Stomach (tissue), 9 donors: Measurements from ENCODE around the gene PSMC5. TPM values are rescaled to one million over a fixed set of nuclear protein-coding genes. Genes with fewer than 3 reads are reported as not detected.
A peak's percentile ranks its signal among the peaks of the same experiment; 100 is the strongest.
"Not testable (repeated sequence)": the region's sequence is repeated elsewhere in the genome, so short reads cannot be mapped to it uniquely, and the experiment has no call there.

Source experiments
- DNase-seq, 2 donors: peaks; one replicate each; pipeline versions ENCODE4 v3.0.0 to v3.0.0-alpha.2; 2013 to 2019
- H3K27ac ChIP-seq, 5 donors: fragments of 200-600 bp in 4 of 5; sonication (generic) in 4 of 5; one replicate each; pipeline ENCODE4 v1.5.1; 2013 to 2019; ENCODE audit warnings: mild to moderate bottlenecking in 1 of 5, moderate library complexity in 1 of 5
- H3K27me3 ChIP-seq, 3 donors: fragments of 200-600 bp; sonication (generic); one replicate each; pipeline ENCODE4 v1.5.1; 2017 to 2019; ENCODE audit warnings: mixed run types in 1 of 3
- H3K36me3 ChIP-seq, 4 donors: fragments of 200-600 bp; sonication (generic); 1 replicate in 3 of 4; 2 replicates in 1 of 4; pipeline ENCODE4 v1.5.1; 2016 to 2019
- H3K4me1 ChIP-seq, 4 donors: fragments of 200-600 bp; sonication (generic); one replicate each; pipeline ENCODE4 v1.5.1; 2016 to 2019
- H3K4me3 ChIP-seq, 4 donors: fragments of 200-600 bp; sonication (generic) in 3 of 4; one replicate each; pipeline ENCODE4 v1.5.1; 2016 to 2019; ENCODE audit warnings: mild to moderate bottlenecking in 1 of 4
- H3K9me3 ChIP-seq, 4 donors: fragments of 200-600 bp; sonication (generic); one replicate each; pipeline ENCODE4 v1.5.1; 2016 to 2019
- CTCF ChIP-seq, 7 experiments: fragments of 450-650 bp in 4 of 7; fragments of 200-600 bp in 3 of 7; sonication (generic) in 3 of 7; IDR thresholded peaks; one replicate each; pipeline ENCODE4 v1.5.1; 2016 to 2019; ENCODE audit warnings: antibody characterized with exemption in 7 of 7, control low read depth in 2 of 7, mild to moderate bottlenecking in 1 of 7
- EP300 ChIP-seq: sonication (generic); formaldehyde crosslinking; IDR thresholded peaks from one replicate; pipeline ENCODE4 v1.6.1; 2017; ENCODE audit warnings: antibody characterized with exemption
- POLR2A ChIP-seq, 4 donors: fragments of 450-650 bp; IDR thresholded peaks; one replicate each; pipeline ENCODE4 v1.6.1; 2016; ENCODE audit warnings: antibody characterized with exemption in 4 of 4, control low read depth in 2 of 4, mild to moderate bottlenecking in 1 of 4, moderate library complexity in 1 of 4
- POLR2AphosphoS5 ChIP-seq, 3 donors: sonication (generic); formaldehyde crosslinking; IDR thresholded peaks; one replicate each; pipeline ENCODE4 v1.6.1; 2016; ENCODE audit warnings: antibody characterized with exemption in 3 of 3
- WGBS, 5 donors: extraction: QIAGEN DNeasy Blood & Tissue Kit in 3 of 5; methylation state at CpG; one replicate each; pipeline versions ENCODE4 v1.1.5 to v1.1.7; 2013 to 2018; 5-methylcytosine and 5-hydroxymethylcytosine counted together
- intact Hi-C: fragments of 100-400 bp; cut with DNase I; formaldehyde crosslinking; loops from one replicate; pipeline ENCODE4 v1.15.1; 2023; ENCODE audit warnings: low total_unique reads
- polyA plus RNA-seq, 3 donors: library from polyadenylated mRNA; stranded (reverse); fragments of 200-250 nt; gene quantifications; one replicate each; pipeline ENCODE4 v1.2.3, GENCODE V29; 2013
- total RNA-seq, 5 donors: library from RNA; depleted of rRNA; stranded (reverse); fragments of >200 nt; gene quantifications; one replicate each; pipeline versions ENCODE4 v1.1.0 to v1.2.3, GENCODE V29; 2014 to 2016
- donor health status: healthy with polysubstance abuse.
- donor health status: Bipolar disorder and iron deficiency.
- donor health status: healthy.

PSMC5 gene
- total and polyA plus RNA-seq, 8 donors, result 19.2 to 211 (median 118) TPM

- no peak for DNase-seq
These were observed 53.5 kb downstream of the PSMC5 start for GRCh38 chr17:63880706-63881105.

GRCh38 chr17:63881337-63881736, 54.1 kb downstream of the PSMC5 start:
- intact Hi-C loops, H3K36me3 ChIP-seq, H3K27ac ChIP-seq, H3K27me3 ChIP-seq, H3K9me3 ChIP-seq, H3K4me3 ChIP-seq, H3K4me1 ChIP-seq: not testable (repeated sequence)
- 44 to 59% (median 57%) methylated on average over 11 of the region's 11 CpGs for WGBS, 5 donors
- DNase-seq, result peak in 1 of 2 donors; percentile 21

More at GRCh38 chr17:63880706-63881105, 53.5 kb downstream of the PSMC5 start:
- TF ChIP-seq CTCF (IDR thresholded peaks at IDR 0.05), result no peak
- no peak for TF ChIP-seq POLR2A (IDR thresholded peaks at IDR 0.05)
- no peak for TF ChIP-seq POLR2AphosphoS5 (IDR thresholded peaks at IDR 0.05)
- TF ChIP-seq EP300, result no peak
- H3K9me3 ChIP-seq, result no peaks in the 10 kb centered on the region
- 69 to 85% (median 84%) methylated on average over 9 to 12 of the region's 12 CpGs for WGBS, 5 donors
- no peak overlapping the region for H3K4me3 ChIP-seq
- H3K36me3 ChIP-seq, result no peaks in the 10 kb centered on the region
- intact Hi-C loops, result no loop called here
- no peak overlapping the region for H3K27ac ChIP-seq
- H3K27me3 ChIP-seq, result peaks cover 0 to 8% (median 0%) of the 10 kb centered on the region in 3 donors
- H3K4me1 ChIP-seq, result no peaks in the 10 kb centered on the region

Other genes with a start within 250 kb of the PSMC5 start
- gene TACO1, start 226.5 kb upstream of the PSMC5 start, total RNA-seq, result 10 to 100 TPM in 3 of 5 donors, 1 to 10 TPM in 2; 7.0 to 26.6 (median 10.4) TPM
- 10 to 100 TPM; 18.9 to 20.9 (median 20.9) TPM for gene TACO1, start 226.5 kb upstream of the PSMC5 start, polyA plus RNA-seq
- 10 to 100 TPM; 13.4 to 99.5 (median 28.5) TPM for gene MAP3K3, start 205.0 kb upstream of the PSMC5 start, total RNA-seq
- gene MAP3K3, start 205.0 kb upstream of the PSMC5 start, polyA plus RNA-seq, result 10 to 100 TPM in 2 of 3 donors, 1 to 10 TPM in 1; 9.3 to 16.9 (median 10.7) TPM
- 10 to 100 TPM in 2 of 5 donors, 1 to 10 TPM in 3; 4.9 to 27.2 (median 9.6) TPM for gene LIMD2, start 127.3 kb upstream of the PSMC5 start, total RNA-seq
- 10 to 100 TPM; 12.0 to 21.0 (median 20.2) TPM for gene LIMD2, start 127.3 kb upstream of the PSMC5 start, polyA plus RNA-seq
- gene STRADA, start 85.6 kb upstream of the PSMC5 start, total RNA-seq, result 10 to 100 TPM; 15.8 to 56.2 (median 31.3) TPM
- 10 to 100 TPM in 2 of 3 donors, 1 to 10 TPM in 1; 9.8 to 17.7 (median 12.6) TPM for gene STRADA, start 85.6 kb upstream of the PSMC5 start, polyA plus RNA-seq
- gene CCDC47, start 53.8 kb upstream of the PSMC5 start, total RNA-seq, result 100 to 1,000 TPM in 2 of 5 donors, 10 to 100 TPM in 3; 38.8 to 139 (median 69.4) TPM
- 10 to 100 TPM; 11.5 to 34.6 (median 18.5) TPM for gene CCDC47, start 53.8 kb upstream of the PSMC5 start, polyA plus RNA-seq
- 100 to 1,000 TPM; 182 to 346 (median 205) TPM for gene DDX42, start 53.3 kb upstream of the PSMC5 start, total RNA-seq
- gene DDX42, start 53.3 kb upstream of the PSMC5 start, polyA plus RNA-seq, result 10 to 100 TPM; 42.7 to 59.9 (median 52.7) TPM
- gene FTSJ3, start 232 bp downstream of the PSMC5 start, total RNA-seq, result 10 to 100 TPM in 4 of 5 donors, 1 to 10 TPM in 1; 3.5 to 54.0 (median 38.6) TPM
- gene FTSJ3, start 232 bp downstream of the PSMC5 start, polyA plus RNA-seq, result 10 to 100 TPM; 12.2 to 14.4 (median 13.4) TPM
- gene SMARCD2, start 15.3 kb downstream of the PSMC5 start, total RNA-seq, result 100 to 1,000 TPM in 3 of 5 donors, 10 to 100 TPM in 2; 90.6 to 244 (median 109) TPM
- gene SMARCD2, start 15.3 kb downstream of the PSMC5 start, polyA plus RNA-seq, result 10 to 100 TPM; 65.1 to 86.9 (median 66.9) TPM
- gene CSH2, start 46.2 kb downstream of the PSMC5 start, total RNA-seq, result not detected
- not detected for gene CSH2, start 46.2 kb downstream of the PSMC5 start, polyA plus RNA-seq
- gene GH2, start 54.5 kb downstream of the PSMC5 start, total RNA-seq, result not detected
- not detected for gene GH2, start 54.5 kb downstream of the PSMC5 start, polyA plus RNA-seq
- gene CSH1, start 69.1 kb downstream of the PSMC5 start, total RNA-seq, result not detected
- gene CSH1, start 69.1 kb downstream of the PSMC5 start, polyA plus RNA-seq, result not detected
- not detected for gene CSHL1, start 83.8 kb downstream of the PSMC5 start, total RNA-seq
- not detected for gene CSHL1, start 83.8 kb downstream of the PSMC5 start, polyA plus RNA-seq
- gene GH1, start 91.4 kb downstream of the PSMC5 start, total RNA-seq, result not detected
- gene GH1, start 91.4 kb downstream of the PSMC5 start, polyA plus RNA-seq, result not detected
- 1 to 10 TPM in 2 of 5 donors, not detected in 3; 4.8 to 5.3 TPM for gene CD79B, start 104.9 kb downstream of the PSMC5 start, total RNA-seq
- 1 to 10 TPM; 1.7 to 9.7 (median 8.1) TPM for gene CD79B, start 104.9 kb downstream of the PSMC5 start, polyA plus RNA-seq
- gene SCN4A, start 145.5 kb downstream of the PSMC5 start, total RNA-seq, result 1 to 10 TPM in 3 of 5 donors, not detected in 2; 1.2 to 2.7 (median 2.4) TPM
- gene SCN4A, start 145.5 kb downstream of the PSMC5 start, polyA plus RNA-seq, result under 1 TPM; 0.05 to 0.31 (median 0.19) TPM
- gene PRR29, start 170.9 kb downstream of the PSMC5 start, total RNA-seq, result under 1 TPM in 1 of 5 donors, not detected in 4; 0.92 TPM
- gene PRR29, start 170.9 kb downstream of the PSMC5 start, polyA plus RNA-seq, result under 1 TPM in 2 of 3 donors, not detected in 1; 0.08 to 0.50 TPM
- gene ICAM2, start 193.2 kb downstream of the PSMC5 start, total RNA-seq, result 10 to 100 TPM in 1 of 5 donors, 1 to 10 TPM in 2, not detected in 2; 4.7 to 25.3 (median 9.9) TPM
- gene ICAM2, start 193.2 kb downstream of the PSMC5 start, polyA plus RNA-seq, result 10 to 100 TPM in 2 of 3 donors, 1 to 10 TPM in 1; 8.2 to 15.4 (median 11.5) TPM